Kidney capillary endothelial cell (primary cell): Measurements from ENCODE around the gene CYP4A22.
"Not testable (repeated sequence)": the region's sequence is repeated elsewhere in the genome, so short reads cannot be mapped to it uniquely, and the experiment has no call there.

Experiments used
- DNase-seq: peaks from one replicate; pipeline ENCODE4 v3.0.0-alpha.2; 2018; ENCODE audit warnings: low spot score

Gene CYP4A22

GRCh38 chr1:47137198-47137597 lies at the start of gene CYP4A22:
TSS of gene CYP4A22 (plus strand) at chr1:47137441. CDS start at chr1:47137486, 45 bp downstream.
- DNase-seq, result no peak

GRCh38 chr1:47089356-47089755 lies 47.9 kb upstream of the CYP4A22 start:
- peak; percentile 44 for DNase-seq

GRCh38 chr1:47091476-47091875 lies 45.8 kb upstream of the CYP4A22 start:
- DNase-seq, result not testable (repeated sequence)

GRCh38 chr1:47104816-47105215 lies 32.4 kb upstream of the CYP4A22 start:
- DNase-seq, result no peak

- no peak for DNase-seq
These were observed 30.4 kb upstream of the CYP4A22 start for GRCh38 chr1:47106792-47107191.

- DNase-seq, result peak; percentile 70
These were observed 29.2 kb upstream of the CYP4A22 start for GRCh38 chr1:47107851-47108574.

- peak; percentile 35 for DNase-seq
These were observed 27.8 kb upstream of the CYP4A22 start for GRCh38 chr1:47109482-47109881.

GRCh38 chr1:47113178-47113577 lies 24.1 kb upstream of the CYP4A22 start:
- no peak for DNase-seq

GRCh38 chr1:47121039-47121438 lies 16.2 kb upstream of the CYP4A22 start:
- DNase-seq, result not testable (repeated sequence)

- not testable (repeated sequence) for DNase-seq
These were observed 12.4 kb upstream of the CYP4A22 start for GRCh38 chr1:47124834-47125233.

GRCh38 chr1:47126997-47127396 lies 10.2 kb upstream of the CYP4A22 start:
- DNase-seq, result not testable (repeated sequence)

GRCh38 chr1:47128221-47128620 lies 9.0 kb upstream of the CYP4A22 start:
- no peak for DNase-seq

- not testable (repeated sequence) for DNase-seq
These were observed 8.4 kb upstream of the CYP4A22 start for GRCh38 chr1:47128854-47129253.

- DNase-seq, result not testable (repeated sequence)
These were observed 7.6 kb upstream of the CYP4A22 start for GRCh38 chr1:47129489-47130230.

GRCh38 chr1:47132665-47133064 lies 4.6 kb upstream of the CYP4A22 start:
- DNase-seq, result not testable (repeated sequence)

GRCh38 chr1:47137925-47138615 lies 829 bp downstream of the CYP4A22 start:
- no peak for DNase-seq

- not testable (repeated sequence) for DNase-seq
These were observed 3.1 kb downstream of the CYP4A22 start for GRCh38 chr1:47140358-47140757.

GRCh38 chr1:47143654-47144053 lies 6.4 kb downstream of the CYP4A22 start:
- peak; percentile 15 for DNase-seq

GRCh38 chr1:47146495-47146894 lies 9.3 kb downstream of the CYP4A22 start:
- not testable (repeated sequence) for DNase-seq

GRCh38 chr1:47147047-47147785 lies 10.0 kb downstream of the CYP4A22 start:
- DNase-seq, result no peak

- not testable (repeated sequence) for DNase-seq
These were observed 11.9 kb downstream of the CYP4A22 start for GRCh38 chr1:47149162-47149561.

GRCh38 chr1:47156457-47156856 lies 19.2 kb downstream of the CYP4A22 start:
- DNase-seq, result not testable (repeated sequence)
